ENCODE measurements around the gene SH3PXD2B. TPM values are rescaled to one million over a fixed set of nuclear protein-coding genes. Genes with fewer than 3 reads are reported as not detected.

Gene SH3PXD2B
- total and polyA plus RNA-seq, 2 of the 13 experiments (the other 11 are each of a cell fraction or from before 2014, with no cell fraction given), result 3.4 to 4.6 TPM

- TF ChIP-seq CBX2 (IDR thresholded peaks at IDR 0.05; ENCODE audit: low read depth, low read length), result no peak
- no peak for TF ChIP-seq CBX2 (CRISPR knock-in tag; IDR thresholded peaks at IDR 0.05; ENCODE audit: low read depth)
- TF ChIP-seq ZNF512 (CRISPR knock-in tag; IDR thresholded peaks at IDR 0.05), result no peak
- TF ChIP-seq SIN3A (IDR thresholded peaks at IDR 0.05; ENCODE audit: borderline replicate concordance, low read depth, low read length), result no peak
- no peak for TF ChIP-seq ZBTB21 (CRISPR knock-in tag; IDR thresholded peaks at IDR 0.05)
- TF ChIP-seq ZNF687 (CRISPR knock-in tag; IDR thresholded peaks at IDR 0.05), result 0 out of 2 replicates have a peak, but pooled peaks have one; percentile 13
- no peak for TF ChIP-seq ZNF432 (CRISPR knock-in tag; IDR thresholded peaks at IDR 0.05; ENCODE audit: borderline replicate concordance)
- no peak for TF ChIP-seq MAZ (IDR thresholded peaks at IDR 0.05; ENCODE audit: borderline replicate concordance, low read depth, low read length)
- no peak for TF ChIP-seq MAZ (CRISPR knock-in tag; IDR thresholded peaks at IDR 0.05; ENCODE audit: low read depth)
- no peak for TF ChIP-seq ZNF773 (CRISPR knock-in tag; IDR thresholded peaks at IDR 0.05; ENCODE audit: borderline replicate concordance)
- TF ChIP-seq IRF1 (CRISPR knock-in tag; IDR thresholded peaks at IDR 0.05; ENCODE audit: low read depth), result no peak
- TF ChIP-seq ZNF33B (CRISPR knock-in tag; IDR thresholded peaks at IDR 0.05), result 0 out of 2 replicates have a peak, but pooled peaks have one; percentile 37
- TF ChIP-seq CCDC6 (CRISPR knock-in tag; IDR thresholded peaks at IDR 0.05), result no peak
- no peak for TF ChIP-seq RORA (CRISPR knock-in tag; IDR thresholded peaks at IDR 0.05)
- TF ChIP-seq ZMAT5 (CRISPR knock-in tag; IDR thresholded peaks at IDR 0.05; ENCODE audit: borderline replicate concordance, low read depth), result no peak
- no peak for TF ChIP-seq ZSCAN9 (CRISPR knock-in tag; IDR thresholded peaks at IDR 0.05; ENCODE audit: borderline replicate concordance)
- no peak for TF ChIP-seq NR2F1 (CRISPR knock-in tag; IDR thresholded peaks at IDR 0.05)
- TF ChIP-seq TMF1 (CRISPR knock-in tag; IDR thresholded peaks at IDR 0.05; ENCODE audit: low read depth), result no peak
- TF ChIP-seq ZZZ3 (CRISPR knock-in tag; IDR thresholded peaks at IDR 0.05; ENCODE audit: borderline replicate concordance), result no peak
- TF ChIP-seq SMAD3 (CRISPR knock-in tag; IDR thresholded peaks at IDR 0.05), result no peak
- no peak for TF ChIP-seq ATF7 (IDR thresholded peaks at IDR 0.05)
- TF ChIP-seq ATF7 (CRISPR knock-in tag; IDR thresholded peaks at IDR 0.05), result no peak
- no peak for TF ChIP-seq PCBP2 (optimal IDR thresholded peaks at IDR 0.05; ENCODE audit: low read depth, low read length, poor library complexity, severe bottlenecking)
These were observed 35.2 kb downstream of the SH3PXD2B start (continued) for GRCh38 chr5:172418862-172419814.
